Stimulated activated CD8-positive, alpha-beta memory T cell treated with anti-CD3 and anti-CD28 coated beads, Interleukin-2, amount 100 ng/mL, for 1 hour (primary cell): ENCODE data around the gene CAPN1.

Experiments used
- DNase-seq, 2 donors: peaks; one replicate each; pipeline ENCODE4 v3.0.0-alpha.2; 2020; ENCODE audit warnings: low read depth in 2 of 2

The CAPN1 gene

GRCh38 chr11:65194564-65194963 lies 12.8 kb downstream of the CAPN1 start:
- no peak for DNase-seq

- no peak for DNase-seq
These were observed 22.4 kb downstream of the CAPN1 start for GRCh38 chr11:65204143-65204542.

DNA sequence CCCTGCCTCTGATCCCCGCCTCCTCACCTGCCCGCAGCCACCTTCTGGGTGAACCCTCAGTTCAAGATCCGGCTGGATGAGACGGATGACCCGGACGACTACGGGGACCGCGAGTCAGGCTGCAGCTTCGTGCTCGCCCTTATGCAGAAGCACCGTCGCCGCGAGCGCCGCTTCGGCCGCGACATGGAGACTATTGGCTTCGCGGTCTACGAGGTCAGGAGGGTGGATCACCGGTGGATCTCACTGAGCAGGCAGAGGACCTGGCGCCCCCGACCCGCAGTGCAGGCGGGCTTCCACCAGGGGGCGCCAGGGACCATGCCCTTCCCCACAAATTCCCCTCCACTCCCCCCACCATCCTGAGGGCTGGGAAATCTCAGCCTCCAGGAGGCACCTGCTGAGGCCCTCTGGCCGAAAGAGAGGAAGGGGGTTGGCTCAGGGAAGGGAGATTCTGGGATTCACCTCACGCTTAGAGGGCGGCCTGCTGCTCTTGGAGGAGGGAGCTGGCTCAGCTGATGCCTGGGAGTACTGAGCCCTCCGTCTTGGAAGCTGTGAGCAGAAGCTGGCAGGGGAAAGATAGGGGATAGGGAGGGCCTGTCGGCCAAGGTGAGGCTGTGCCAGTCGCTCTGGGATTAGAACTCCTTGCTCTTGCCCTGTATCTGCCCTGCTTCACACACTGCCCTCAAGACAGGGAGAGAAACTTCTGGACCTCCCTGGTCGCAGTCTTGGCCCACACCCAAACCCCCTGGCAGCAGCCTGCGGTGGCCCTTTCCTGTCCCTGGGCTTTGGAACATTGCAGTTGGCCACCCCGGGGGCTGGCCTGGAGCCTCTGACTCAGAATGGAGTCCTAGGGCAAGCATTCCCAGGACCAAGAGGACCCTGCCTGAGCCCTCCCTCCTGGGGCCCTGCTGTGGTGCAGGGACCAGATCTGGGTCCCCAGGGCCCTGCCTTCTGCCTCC lies 23.2 kb downstream of the CAPN1 start:
- DNase-seq = no peak

DNA sequence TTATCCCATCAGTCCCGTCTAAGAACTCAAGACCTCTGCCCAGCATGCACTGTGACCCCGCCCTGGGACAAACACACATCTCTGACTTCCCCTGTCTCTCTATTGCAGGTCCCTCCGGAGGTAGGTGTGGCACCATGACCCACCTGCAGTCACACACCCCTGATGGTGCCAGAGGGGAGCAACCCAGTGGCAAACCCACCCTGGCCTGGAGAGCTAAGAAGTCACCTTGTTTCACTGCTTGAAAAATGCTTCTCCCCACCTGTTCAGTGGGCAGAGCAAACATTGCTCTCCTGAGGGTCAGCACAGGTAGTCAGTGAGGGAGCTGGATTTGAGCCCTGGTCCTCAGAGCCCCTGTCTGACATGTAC lies 23.9 kb downstream of the CAPN1 start:
- no peak for DNase-seq

- DNase-seq = no peak
These were observed 24.7 kb downstream of the CAPN1 start for GRCh38 chr11:65206441-65206841.

DNA sequence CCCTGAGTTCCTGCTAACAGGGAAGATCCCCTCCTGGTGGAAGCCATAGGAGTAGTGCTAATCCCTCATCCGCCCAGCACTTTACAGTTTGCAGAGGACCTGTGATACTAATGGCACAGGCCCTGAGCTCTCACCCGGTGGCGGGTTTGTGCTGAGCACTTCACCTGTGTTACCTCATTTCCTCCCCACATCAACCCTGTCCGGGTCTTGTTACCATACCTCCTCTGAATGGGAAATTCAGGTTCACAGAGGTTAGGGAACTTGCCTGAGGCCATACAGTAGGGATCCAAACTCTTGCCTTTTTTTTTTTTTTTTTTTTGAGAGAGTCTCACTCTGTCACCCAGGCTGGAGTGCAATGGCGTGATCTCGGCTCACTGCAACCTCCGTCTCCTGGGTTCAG lies 25.2 kb downstream of the CAPN1 start:
- no peak for DNase-seq

DNA sequence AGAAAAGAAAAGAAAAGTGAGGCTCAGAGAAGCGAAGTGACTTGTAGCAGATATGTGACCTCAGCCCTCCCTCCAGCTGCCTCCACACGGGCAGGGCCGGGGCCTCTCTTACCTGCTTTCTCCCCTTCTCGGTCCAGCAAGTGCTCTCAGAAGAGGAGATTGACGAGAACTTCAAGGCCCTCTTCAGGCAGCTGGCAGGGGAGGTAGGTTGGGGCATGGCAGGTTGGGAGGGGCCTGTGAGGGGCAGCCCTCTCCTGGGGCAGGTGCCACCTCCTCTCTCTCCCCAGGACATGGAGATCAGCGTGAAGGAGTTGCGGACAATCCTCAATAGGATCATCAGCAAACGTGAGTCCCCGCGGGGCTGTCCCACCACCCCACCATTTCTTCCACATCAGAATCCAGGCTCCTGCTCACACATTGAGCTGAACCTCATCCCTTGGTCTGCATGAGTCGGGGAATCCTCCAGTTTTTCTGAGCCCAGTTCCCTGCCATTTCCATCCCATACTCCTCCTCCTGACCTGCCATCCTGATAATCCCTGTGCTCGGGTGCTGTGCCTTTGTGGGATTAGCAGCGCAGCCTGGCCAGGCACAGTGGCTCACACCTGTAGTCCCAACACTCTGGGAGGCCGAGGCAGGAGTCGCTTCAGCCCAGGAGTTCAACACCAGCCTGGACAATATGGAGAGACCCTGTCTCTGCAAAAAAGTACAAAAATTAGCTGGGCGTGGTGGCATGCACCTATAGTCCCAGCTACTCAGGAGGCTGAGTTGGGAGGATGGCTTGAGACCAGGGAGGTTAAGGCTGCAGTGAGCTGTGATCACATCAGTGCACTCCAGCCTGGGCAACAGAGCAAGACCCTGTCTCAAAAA lies 26.4 kb downstream of the CAPN1 start:
- DNase-seq = no peak

- no peak for DNase-seq
These were observed 27.3 kb downstream of the CAPN1 start for GRCh38 chr11:65208785-65209710.

DNA sequence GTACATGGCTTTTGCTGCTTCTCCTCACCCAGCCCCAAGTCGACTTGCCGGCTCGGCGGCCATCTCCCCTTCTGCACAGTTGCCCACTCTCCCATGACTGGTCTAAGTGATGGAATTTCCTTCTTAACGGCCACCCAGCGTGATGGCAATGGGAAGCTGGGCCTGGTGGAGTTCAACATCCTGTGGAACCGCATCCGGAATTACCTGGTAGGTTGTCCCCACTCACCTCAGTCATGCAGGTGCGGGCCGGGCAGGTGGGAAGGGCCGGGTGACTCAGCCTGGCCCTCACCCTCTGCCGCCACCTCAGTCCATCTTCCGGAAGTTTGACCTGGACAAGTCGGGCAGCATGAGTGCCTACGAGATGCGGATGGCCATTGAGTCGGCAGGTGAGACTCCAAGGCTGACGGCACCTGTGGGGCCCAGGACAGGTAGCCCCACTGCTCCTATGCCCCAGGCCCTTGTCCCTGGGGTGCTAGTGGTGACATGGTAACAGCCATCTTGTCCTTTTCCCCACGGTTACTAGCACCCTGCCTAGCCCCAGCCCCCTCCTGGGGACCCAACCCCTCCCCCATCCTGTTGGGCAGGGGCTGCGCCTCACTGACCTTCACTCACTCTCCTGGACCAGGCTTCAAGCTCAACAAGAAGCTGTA lies 28.1 kb downstream of the CAPN1 start:
- DNase-seq = no peak

DNA sequence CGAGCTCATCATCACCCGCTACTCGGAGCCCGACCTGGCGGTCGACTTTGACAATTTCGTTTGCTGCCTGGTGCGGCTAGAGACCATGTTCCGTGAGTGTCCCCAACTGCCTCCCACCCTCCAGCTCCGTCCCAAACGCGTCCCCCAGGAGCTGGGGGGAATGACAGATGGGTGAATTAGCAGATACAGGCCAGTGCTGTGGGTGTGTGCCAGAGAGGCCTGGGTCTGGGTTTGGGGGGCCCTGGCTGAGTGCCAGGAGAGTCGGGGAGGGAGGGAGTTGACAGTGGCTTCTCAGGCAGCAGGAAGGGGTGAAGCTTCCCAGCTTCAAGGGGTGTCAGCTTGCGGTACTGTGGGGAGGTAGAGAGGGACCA lies 28.6 kb downstream of the CAPN1 start:
- DNase-seq = no peak

- no peak for DNase-seq
These were observed 29.0 kb downstream of the CAPN1 start for GRCh38 chr11:65210748-65211147.

GRCh38 chr11:65211293-65212105 lies 29.8 kb downstream of the CAPN1 start:
- DNase-seq = no peak

DNA sequence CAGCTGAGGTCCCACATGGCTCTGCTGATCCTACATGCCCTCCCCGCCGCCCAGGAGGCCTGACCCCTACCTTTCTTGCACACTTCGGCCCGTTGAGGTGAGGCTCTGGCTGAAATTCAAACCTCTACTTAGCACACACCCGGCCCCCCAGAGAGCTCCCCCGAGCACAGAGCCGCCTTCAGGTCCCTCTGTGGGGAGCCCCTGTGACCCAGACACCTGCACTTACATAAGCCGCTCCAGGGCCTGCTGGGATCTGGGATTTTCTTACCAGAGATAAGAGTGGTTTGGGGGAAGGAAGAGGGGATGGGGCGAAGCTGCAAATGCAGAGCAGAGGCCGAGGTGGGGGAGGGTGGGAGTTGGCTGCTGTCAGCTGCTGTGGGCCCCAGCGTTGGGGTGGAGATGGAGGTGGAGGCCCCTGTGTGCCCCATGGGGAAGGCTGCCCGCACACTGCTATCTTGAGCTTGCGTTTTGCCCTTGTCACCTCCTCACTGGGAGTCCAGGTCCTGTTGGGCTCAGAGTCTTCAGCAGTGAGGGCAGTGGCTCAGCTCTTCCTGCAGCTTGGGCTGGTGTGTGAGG lies 30.6 kb downstream of the CAPN1 start:
- no peak for DNase-seq

DNA sequence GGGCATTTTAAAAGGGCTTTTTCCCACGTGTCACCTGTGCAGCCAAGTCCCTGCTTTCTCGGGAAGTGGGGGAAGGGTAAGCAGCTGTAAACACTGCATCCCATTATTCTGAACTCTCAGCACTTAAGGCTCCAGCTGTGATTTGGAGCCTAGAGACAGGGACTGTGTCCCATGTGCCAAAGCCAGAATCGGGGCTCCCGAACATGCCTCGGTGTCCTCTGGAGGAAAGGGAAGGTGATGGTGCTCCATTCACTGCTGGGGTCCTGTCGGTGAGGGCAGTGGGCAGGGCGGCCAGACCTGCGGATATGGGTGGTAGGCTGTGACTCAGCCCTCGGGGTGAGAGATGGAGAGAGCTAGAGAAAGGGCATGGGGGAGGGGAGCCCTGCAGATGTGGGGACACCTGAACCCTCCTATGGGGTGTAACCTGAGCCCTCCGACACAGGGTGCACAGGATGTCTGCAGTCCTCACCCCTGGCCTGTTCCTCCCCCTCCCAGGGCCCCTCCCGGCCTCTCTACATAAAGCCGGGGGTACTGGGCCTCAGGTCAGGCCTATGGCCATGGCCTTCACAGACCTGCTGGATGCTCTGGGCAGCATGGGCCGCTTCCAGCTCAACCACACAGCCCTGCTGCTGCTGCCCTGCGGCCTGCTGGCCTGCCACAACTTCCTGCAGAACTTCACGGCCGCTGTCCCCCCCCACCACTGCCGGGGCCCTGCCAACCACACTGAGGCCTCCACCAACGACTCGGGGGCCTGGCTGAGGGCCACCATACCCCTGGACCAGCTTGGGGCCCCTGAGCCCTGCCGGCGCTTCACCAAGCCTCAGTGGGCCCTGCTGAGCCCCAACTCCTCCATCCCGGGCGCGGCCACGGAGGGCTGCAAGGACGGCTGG lies 31.8 kb downstream of the CAPN1 start:
- DNase-seq = no peak

GRCh38 chr11:65214212-65214845 lies 32.6 kb downstream of the CAPN1 start:
- DNase-seq = no peak

DNA sequence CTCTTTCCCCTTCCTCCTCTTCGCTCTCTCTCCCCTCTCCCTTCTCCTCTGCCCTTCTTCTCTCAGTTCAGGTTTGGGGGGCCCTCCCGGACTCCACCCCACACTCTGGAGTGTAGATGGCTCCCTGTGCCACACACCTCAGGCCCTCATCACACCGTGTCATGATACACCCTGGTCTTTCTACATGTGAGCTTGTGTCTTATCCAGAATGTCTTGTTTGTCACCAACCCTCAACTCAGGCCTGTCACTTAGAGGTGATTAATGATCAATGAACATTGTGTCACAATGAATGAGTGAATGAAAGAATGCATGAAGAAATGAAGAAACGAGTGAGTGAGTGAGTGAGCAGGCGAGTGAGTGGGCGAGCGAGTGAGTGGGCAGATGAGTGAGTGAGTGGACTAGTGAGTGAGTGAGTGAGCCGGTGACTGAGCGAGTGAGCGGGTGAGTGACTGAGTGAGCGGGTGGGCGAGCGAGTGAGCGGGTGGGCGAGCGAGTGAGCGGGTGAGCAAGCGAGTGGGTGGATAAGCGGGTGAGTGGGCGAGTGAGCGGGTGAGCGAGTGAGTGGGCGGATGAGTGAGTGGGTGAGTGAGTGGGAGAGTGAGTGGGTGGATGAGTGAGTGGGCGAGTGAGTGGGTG lies 33.8 kb downstream of the CAPN1 start:
- no peak for DNase-seq

- DNase-seq = no peak
These were observed 35.1 kb downstream of the CAPN1 start for GRCh38 chr11:65216830-65217229.
